SK-N-MC (cell line): Measurements from ENCODE around the gene TRIM5.

ENCODE experiments used
- EZH2 ChIP-seq: fragments of 200-600 bp; sonication (generic); IDR thresholded peaks from one replicate; pipeline ENCODE4 v1.6.1; 2017; ENCODE audit warnings: antibody characterized with exemption
- POLR2AphosphoS5 ChIP-seq: IDR thresholded peaks from 2 replicates; pipeline ENCODE4 v1.6.1; 2012; ENCODE audit warnings: mild to moderate bottlenecking, low read depth, low read length, borderline replicate concordance

DNA sequence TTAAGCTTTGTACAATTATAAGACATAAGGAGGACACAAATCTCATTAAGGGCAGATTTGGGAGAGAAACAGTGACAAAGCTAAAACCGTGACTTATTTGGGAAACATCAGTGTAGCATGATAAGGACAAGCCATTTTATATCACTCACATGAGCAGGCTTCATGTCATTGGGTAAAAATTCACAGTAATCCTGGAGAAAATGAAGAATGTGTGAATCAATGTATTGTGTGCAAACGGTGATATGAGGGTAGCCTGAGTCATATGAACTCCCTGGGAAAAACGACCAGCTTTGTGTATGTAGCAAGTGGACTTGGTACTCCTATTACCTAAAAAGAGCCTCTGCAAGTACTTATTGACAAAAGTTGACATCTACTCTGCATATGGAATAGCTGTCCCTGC lies 66.1 kb downstream of the TRIM5 start:
- TF ChIP-seq POLR2AphosphoS5: no peak
- no peak for TF ChIP-seq EZH2
